Keratinocyte (primary cell): ENCODE measurements around the gene SETD2. TPM values are rescaled to one million over a fixed set of nuclear protein-coding genes. Genes with fewer than 3 reads are reported as not detected.

Source experiments
- DNase-seq: peaks from one replicate; pipeline ENCODE4 v3.0.0-alpha.2; 2011; ENCODE audit warnings: low read depth, missing footprints, low spot score
- FAIRE-seq: peaks from 2 replicates; lab custom pipeline; 2011; peaks lifted over from hg19 to GRCh38; lab: Jason Lieb, UNC
- H2AFZ ChIP-seq: 2 replicates; pipeline ENCODE4 v1.6.0; 2012; ENCODE audit warnings: low read length, control low read depth, inconsistent platforms; ENCODE audit not compliant: control insufficient read depth
- H3K27ac ChIP-seq: 2 replicates; pipeline ENCODE4 v1.5.1; 2011; ENCODE audit warnings: low read length; ENCODE audit not compliant: control insufficient read depth, insufficient read depth
- H3K27me3 ChIP-seq: 3 replicates; pipeline ENCODE4 v1.6.0; 2011; ENCODE audit warnings: low read length; ENCODE audit not compliant: control insufficient read depth, insufficient read depth; ENCODE audit errors: extremely low read depth
- H3K36me3 ChIP-seq, 2 experiments: 2 replicates in 1 of 2; 3 replicates in 1 of 2; pipeline ENCODE4 v1.5.1; 2011; ENCODE audit warnings: low read length in 2 of 2, mild to moderate bottlenecking in 1 of 2; ENCODE audit not compliant: control insufficient read depth in 2 of 2, insufficient read depth in 2 of 2; ENCODE audit errors: extremely low read depth in 1 of 2
- H3K4me1 ChIP-seq: 3 replicates; pipeline ENCODE4 v1.5.1; 2011; ENCODE audit warnings: low read length; ENCODE audit not compliant: control insufficient read depth, insufficient read depth; ENCODE audit errors: extremely low read depth
- H3K4me2 ChIP-seq: 3 replicates; pipeline ENCODE4 v1.6.0; 2011; ENCODE audit warnings: low read depth, low read length; ENCODE audit not compliant: control insufficient read depth, insufficient read depth; ENCODE audit errors: extremely low read depth
- H3K4me3 ChIP-seq, 3 experiments: fragments of 200-600 bp in 1 of 3; sonication (generic) in 1 of 3; 2 replicates in 2 of 3; 3 replicates in 1 of 3; pipeline ENCODE4 v1.5.1; 2011 to 2016; ENCODE audit warnings: low read length in 3 of 3, mild to moderate bottlenecking in 3 of 3, control low read depth in 2 of 3, inconsistent platforms in 1 of 3, low read depth in 1 of 3, mixed read lengths in 1 of 3, mixed run types in 1 of 3, moderate library complexity in 1 of 3; ENCODE audit not compliant: control insufficient read depth in 2 of 3, insufficient read depth in 2 of 3; ENCODE audit errors: extremely low read depth in 1 of 3
- H3K79me2 ChIP-seq: 2 replicates; pipeline ENCODE4 v1.6.0; 2012; ENCODE audit warnings: low read length; ENCODE audit not compliant: control insufficient read depth, insufficient read depth
- H3K9ac ChIP-seq: 3 replicates; pipeline ENCODE4 v1.6.0; 2011; ENCODE audit warnings: low read length; ENCODE audit not compliant: control insufficient read depth, insufficient read depth; ENCODE audit errors: extremely low read depth
- H3K9me1 ChIP-seq: 3 replicates; pipeline ENCODE4 v1.6.0; 2011; ENCODE audit warnings: low read length; ENCODE audit not compliant: control insufficient read depth, insufficient read depth; ENCODE audit errors: extremely low read depth
- H3K9me3 ChIP-seq: 2 replicates; pipeline ENCODE4 v1.5.1; 2012; ENCODE audit warnings: low read depth, low read length; ENCODE audit not compliant: control insufficient read depth
- H4K20me1 ChIP-seq: 3 replicates; pipeline ENCODE4 v1.6.0; 2011; ENCODE audit warnings: low read length; ENCODE audit not compliant: control insufficient read depth, insufficient read depth; ENCODE audit errors: extremely low read depth
- CTCF ChIP-seq, 3 experiments: IDR thresholded peaks in 1 of 3; conservative IDR thresholded peaks in 1 of 3; optimal IDR thresholded peaks in 1 of 3; 2 replicates in 2 of 3; 3 replicates in 1 of 3; pipeline versions ENCODE3 to v1.5.1; 2011; ENCODE audit warnings: low read length in 3 of 3, mild to moderate bottlenecking in 3 of 3, moderate library complexity in 2 of 3, control low read depth in 1 of 3, inconsistent platforms in 1 of 3; ENCODE audit not compliant: insufficient read depth in 2 of 3; ENCODE audit errors: extremely low read depth in 1 of 3
- EZH2 ChIP-seq: IDR thresholded peaks from one replicate; pipeline ENCODE4 v1.6.1; 2012; ENCODE audit warnings: inconsistent platforms, mild to moderate bottlenecking, low read length, moderate library complexity
- dilution Hi-C: fragments of 300-500 bp; cut with MboI; formaldehyde crosslinking; loops from one replicate; pipeline ENCODE4 v1.7.0; 2020; ENCODE audit warnings: low sequenced_read_pairs; ENCODE audit not compliant: extremely low pct_ligation_motif_present
- polyA plus RNA-seq, 5 experiments: library from polyadenylated mRNA; depleted of rRNA in 3 of 5; stranded (reverse) in 3 of 5; stranded (forward) in 1 of 5; unstranded in 1 of 5; fragments of >200 nt; gene quantifications; 1 replicate in 1 of 5; 2 replicates in 3 of 5; 3 replicates in 1 of 5; pipeline versions ENCODE4 v1.2.1 to v1.2.3, GENCODE V29; 2011 to 2012; ENCODE audit warnings: missing spikeins in 2 of 5, low read depth in 1 of 5, low replicate concordance in 1 of 5

The SETD2 gene
- polyA plus RNA-seq, 1 donor (not counting 4 experiments of a cell fraction or from before 2014, with no cell fraction given) = 23.3 TPM

- no peak for DNase-seq
- peaks cover 20% of the 10 kb centered on the region for H3K4me1 ChIP-seq
- H3K4me2 ChIP-seq = no peak overlapping the region
- no peak overlapping the region for H2AFZ ChIP-seq
- H3K36me3 ChIP-seq = peaks cover 6 to 23% of the 10 kb centered on the region in 2 experiments
- no peak overlapping the region for H3K9ac ChIP-seq
- no peaks in the 10 kb centered on the region for H3K27me3 ChIP-seq
- H3K9me3 ChIP-seq = no peaks in the 10 kb centered on the region
- H3K27ac ChIP-seq = no peak overlapping the region
- dilution Hi-C loops = no loop called here
- no peaks in the 10 kb centered on the region for H3K9me1 ChIP-seq
- peaks cover 9% of the 10 kb centered on the region for H3K79me2 ChIP-seq
- no peak overlapping the region for H3K4me3 ChIP-seq
- H4K20me1 ChIP-seq = peaks cover 4% of the 10 kb centered on the region
- no peak for FAIRE-seq
- TF ChIP-seq CTCF (optimal IDR thresholded peaks at IDR 0.05 in 1 of 3, IDR thresholded peaks at IDR 0.05 in 1 of 3, conservative IDR thresholded peaks at IDR 0.05 in 1 of 3; ENCODE audit: extremely low read depth in 1 of 3, insufficient read depth in 2 of 3, low read length in 3 of 3) (no peak), EZH2 (no peak)
Measured at GRCh38 chr3:47018269-47018611, 145.7 kb downstream of the SETD2 start.

- H3K4me3 ChIP-seq = no peak overlapping the region
- H4K20me1 ChIP-seq = peaks cover 4% of the 10 kb centered on the region
- no peak overlapping the region for H3K27ac ChIP-seq
- H3K4me1 ChIP-seq = peaks cover 20% of the 10 kb centered on the region
- DNase-seq (no peak), FAIRE-seq (no peak)
- H3K79me2 ChIP-seq = peaks cover 9% of the 10 kb centered on the region
- no peak overlapping the region for H3K9ac ChIP-seq
- no peak overlapping the region for H2AFZ ChIP-seq
- no peaks in the 10 kb centered on the region for H3K9me3 ChIP-seq
- no peaks in the 10 kb centered on the region for H3K27me3 ChIP-seq
- no peak for TF ChIP-seq CTCF (optimal IDR thresholded peaks at IDR 0.05 in 1 of 3, IDR thresholded peaks at IDR 0.05 in 1 of 3, conservative IDR thresholded peaks at IDR 0.05 in 1 of 3; ENCODE audit: extremely low read depth in 1 of 3, insufficient read depth in 2 of 3, low read length in 3 of 3)
- dilution Hi-C loops = no loop called here
- H3K9me1 ChIP-seq = no peaks in the 10 kb centered on the region
- H3K36me3 ChIP-seq = peaks cover 6 to 23% of the 10 kb centered on the region in 2 experiments
- no peak overlapping the region for H3K4me2 ChIP-seq
Measured at GRCh38 chr3:47017504-47018268, 146.2 kb downstream of the SETD2 start.
